Adrenal gland (tissue), 5 donors: Measurements from ENCODE around the gene APOL6.

ENCODE experiments used
- CTCF ChIP-seq, 6 experiments: fragments of 450-650 bp in 4 of 6; fragments of 200-600 bp in 2 of 6; sonication (generic) in 1 of 6; IDR thresholded peaks; 1 replicate in 5 of 6; 2 replicates in 1 of 6; pipeline versions ENCODE4 v1.5.1 to v1.8.0; 2016 to 2021; ENCODE audit warnings: antibody characterized with exemption in 6 of 6, mild to moderate bottlenecking in 2 of 6, moderate library complexity in 1 of 6
- POLR2A ChIP-seq, 2 donors: fragments of 450-650 bp; IDR thresholded peaks; one replicate each; pipeline ENCODE4 v1.6.1; 2017; ENCODE audit warnings: antibody characterized with exemption in 2 of 2, mild to moderate bottlenecking in 2 of 2, moderate library complexity in 1 of 2
- donor health status: DM: no; HTN: no; CAD: no.

- no peak for TF ChIP-seq CTCF (IDR thresholded peaks at IDR 0.05)
- TF ChIP-seq POLR2A (IDR thresholded peaks at IDR 0.05) = no peak
Measured at GRCh38 chr22:35703861-35704584, 55.8 kb downstream of the APOL6 start.
